Measurements from ENCODE around the gene CUEDC2.

Gene CUEDC2

DNA sequence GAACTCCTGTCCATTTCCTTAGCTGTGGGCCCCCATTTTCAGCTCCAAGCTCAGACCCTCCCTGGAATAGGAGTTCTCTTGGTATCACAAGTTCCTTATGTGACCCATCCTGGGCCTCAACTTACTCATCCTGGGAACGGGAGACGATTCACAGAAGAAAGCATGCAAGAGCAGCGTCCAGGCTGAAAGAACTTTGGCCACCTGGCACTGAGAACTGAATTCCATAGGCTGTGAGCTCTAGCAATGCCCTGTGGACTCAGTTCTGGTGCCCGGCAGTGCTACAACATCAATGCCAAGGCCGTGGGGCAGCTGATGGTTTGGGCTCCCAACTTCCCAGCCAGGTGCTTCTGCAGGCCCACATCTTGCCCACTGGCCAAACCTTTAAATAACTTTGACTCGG, 3.9 kb upstream of the CUEDC2 start:
- TF ChIP-seq, protein P1, sequence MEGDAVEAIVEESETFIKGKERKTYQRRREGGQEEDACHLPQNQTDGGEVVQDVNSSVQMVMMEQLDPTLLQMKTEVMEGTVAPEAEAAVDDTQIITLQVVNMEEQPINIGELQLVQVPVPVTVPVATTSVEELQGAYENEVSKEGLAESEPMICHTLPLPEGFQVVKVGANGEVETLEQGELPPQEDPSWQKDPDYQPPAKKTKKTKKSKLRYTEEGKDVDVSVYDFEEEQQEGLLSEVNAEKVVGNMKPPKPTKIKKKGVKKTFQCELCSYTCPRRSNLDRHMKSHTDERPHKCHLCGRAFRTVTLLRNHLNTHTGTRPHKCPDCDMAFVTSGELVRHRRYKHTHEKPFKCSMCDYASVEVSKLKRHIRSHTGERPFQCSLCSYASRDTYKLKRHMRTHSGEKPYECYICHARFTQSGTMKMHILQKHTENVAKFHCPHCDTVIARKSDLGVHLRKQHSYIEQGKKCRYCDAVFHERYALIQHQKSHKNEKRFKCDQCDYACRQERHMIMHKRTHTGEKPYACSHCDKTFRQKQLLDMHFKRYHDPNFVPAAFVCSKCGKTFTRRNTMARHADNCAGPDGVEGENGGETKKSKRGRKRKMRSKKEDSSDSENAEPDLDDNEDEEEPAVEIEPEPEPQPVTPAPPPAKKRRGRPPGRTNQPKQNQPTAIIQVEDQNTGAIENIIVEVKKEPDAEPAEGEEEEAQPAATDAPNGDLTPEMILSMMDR (IDR thresholded peaks at IDR 0.05; ENCODE audit: control extremely low read depth, extremely low read depth, low read depth, missing control alignments) = no peak
- DNase-seq (ENCODE audit: extremely low spot score) = no peak
- ChIA-PET POLR2A (interaction anchor here (0.7 kb wide), 1 partner anchor 32 kb away, joined by 9 read pairs; no protein-coding TSS in a partner anchor), CTCF (interaction anchor here (0.8 to 7.8 kb wide), 9 partner anchors 13 to 147 kb away, joined by 3 to 85 read pairs (median 5); partner anchors contain the start of genes C10orf95 and FBXL15)

- POLR2A ChIA-PET = interaction anchor here (0.6 to 1.2 kb wide), 3 partner anchors 14 to 42 kb away, joined by 3 to 6 read pairs (median 5); partner anchors contain the start of gene C10orf95
- peak; percentile 67 for DNase-seq (ENCODE audit: extremely low spot score)
- CTCF ChIA-PET = interaction anchor here (0.8 to 7.8 kb wide), 13 partner anchors 10 to 206 kb away, joined by 3 to 85 read pairs (median 4); partner anchors contain the start of genes C10orf95 and FBXL15
- TF ChIP-seq, protein P1 (IDR thresholded peaks at IDR 0.05; ENCODE audit: control extremely low read depth, extremely low read depth, low read depth, missing control alignments) = no peak
These were observed 3.3 kb upstream of the CUEDC2 start for GRCh38 chr10:102435529-102436233.

GRCh38 chr10:102435133-102435497, 2.7 kb upstream of the CUEDC2 start:
- TF ChIP-seq, protein P1 (IDR thresholded peaks at IDR 0.05; ENCODE audit: control extremely low read depth, extremely low read depth, low read depth, missing control alignments) = no peak
- POLR2A ChIA-PET = interaction anchor here (0.8 to 1.2 kb wide), 2 partner anchors 16 to 42 kb away, joined by 3 to 5 read pairs; partner anchors contain the start of gene C10orf95
- CTCF ChIA-PET = interaction anchor here (1.0 to 7.8 kb wide), 8 partner anchors 9 to 205 kb away, joined by 3 to 85 read pairs (median 6); partner anchors contain the start of genes C10orf95 and FBXL15
- no peak for DNase-seq (ENCODE audit: extremely low spot score)

GRCh38 chr10:102434394-102435132, 2.2 kb upstream of the CUEDC2 start:
- TF ChIP-seq, protein P1 (IDR thresholded peaks at IDR 0.05; ENCODE audit: control extremely low read depth, extremely low read depth, low read depth, missing control alignments) = no peak
- CTCF ChIA-PET = interaction anchor here (1.0 to 7.8 kb wide), 10 partner anchors 9 to 204 kb away, joined by 3 to 85 read pairs (median 6); partner anchors contain the start of genes C10orf95 and FBXL15
- DNase-seq (ENCODE audit: extremely low spot score) = no peak
- POLR2A ChIA-PET = interaction anchor here (0.8 to 1.2 kb wide), 3 partner anchors 16 to 41 kb away, joined by 3 to 5 read pairs (median 5); partner anchors contain the start of gene C10orf95

DNA sequence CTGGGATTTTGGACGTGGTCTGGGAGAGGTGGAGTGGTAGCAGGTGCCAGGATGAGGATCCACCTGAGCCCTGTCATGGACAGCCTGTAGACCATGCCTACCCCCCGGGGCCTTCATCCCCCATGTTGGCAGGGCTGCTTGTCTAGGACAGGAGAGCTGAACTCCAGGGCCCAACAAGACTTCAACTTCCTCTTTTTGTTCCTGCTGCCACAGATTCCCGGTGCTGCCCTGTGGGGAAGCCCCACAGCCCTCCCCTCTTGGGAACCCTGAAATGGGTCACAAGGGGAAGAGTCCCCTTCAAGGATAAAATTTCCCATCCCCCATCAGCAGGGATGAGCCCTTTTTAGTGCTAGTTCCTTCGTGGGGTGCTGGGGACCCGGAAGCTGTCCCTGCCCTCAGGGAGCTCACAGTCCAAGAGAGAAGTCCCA, 1.3 kb upstream of the CUEDC2 start:
- TF ChIP-seq, protein P1 (IDR thresholded peaks at IDR 0.05; ENCODE audit: control extremely low read depth, extremely low read depth, low read depth, missing control alignments) = no peak
- no peak for DNase-seq (ENCODE audit: extremely low spot score)
- CTCF ChIA-PET = interaction anchor here (0.8 to 7.8 kb wide), 9 partner anchors 9 to 213 kb away, joined by 3 to 85 read pairs (median 4); partner anchors contain the start of genes C10orf95 and FBXL15
- POLR2A ChIA-PET = interaction anchor here (0.8 kb wide), 1 partner anchor 17 kb away, joined by 5 read pairs; no protein-coding TSS in a partner anchor

All from GM10248 (cell line).